Stimulated activated CD4-positive, alpha-beta T cell treated with anti-CD3 and anti-CD28 coated beads, TNF-alpha, amount 100 ng/mL, for 1 hour (primary cell): Measurements from ENCODE around the gene BICRAL.
"Not testable (repeated sequence)": the region's sequence is repeated elsewhere in the genome, so short reads cannot be mapped to it uniquely, and the experiment has no call there.

Experiments used
- DNase-seq, 3 donors: peaks; one replicate each; pipeline ENCODE4 v3.0.0-alpha.2; 2020; ENCODE audit warnings: low read depth in 3 of 3, low spot score in 1 of 3

BICRAL gene

DNA sequence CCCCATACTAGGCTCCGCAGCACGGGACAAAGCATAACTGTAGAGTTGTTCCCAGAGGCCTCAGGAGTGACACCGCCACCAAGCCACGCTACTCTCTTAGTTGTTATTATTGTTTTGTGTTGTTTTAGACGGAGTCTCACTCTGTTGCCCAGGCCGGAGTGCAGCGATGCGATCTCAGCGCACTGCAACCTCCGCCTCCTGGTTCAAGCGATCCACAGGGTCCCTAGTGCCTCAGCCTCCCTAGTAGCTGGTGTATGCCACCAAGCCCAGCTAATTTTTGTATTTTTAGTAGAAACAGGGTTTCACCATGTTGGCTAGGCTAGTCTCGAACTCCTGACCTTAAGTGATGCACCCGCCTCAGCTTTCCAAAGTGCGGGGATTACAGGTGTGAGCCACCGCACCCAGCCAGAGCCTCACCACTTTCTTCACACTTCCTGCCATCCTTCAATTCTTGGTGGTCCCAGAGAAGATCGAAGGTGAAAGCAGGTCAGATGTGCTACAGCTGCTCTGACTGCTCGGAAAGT lies 109.4 kb downstream of the BICRAL start:
- no peak for DNase-seq

GRCh38 chr6:42894041-42894828 lies 112.4 kb downstream of the BICRAL start:
- not testable (repeated sequence) for DNase-seq

GRCh38 chr6:42896178-42896719 lies 114.4 kb downstream of the BICRAL start:
- DNase-seq: no peak

DNA sequence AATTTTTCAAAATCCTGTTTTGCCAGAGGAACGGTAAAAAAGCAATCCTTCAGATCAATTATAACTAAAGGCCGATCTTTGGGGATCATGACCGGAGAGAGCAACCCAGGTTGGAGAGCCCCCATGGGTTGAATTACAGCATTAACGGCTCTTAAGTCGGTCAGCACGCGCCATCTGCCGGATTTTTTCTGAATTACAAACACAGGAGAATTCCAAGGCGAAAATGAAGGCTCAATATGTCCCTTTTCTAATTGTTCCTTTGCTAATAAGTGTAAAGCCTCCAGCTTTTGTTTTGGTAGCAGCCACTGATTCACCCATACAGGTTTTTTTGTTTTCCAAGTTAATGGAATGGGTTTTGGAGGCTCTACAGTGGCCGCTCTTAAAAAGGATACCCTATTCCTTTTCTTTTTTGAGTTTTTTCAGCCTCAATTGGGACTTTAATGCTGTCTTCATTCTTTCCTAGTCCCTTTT lies 117.1 kb downstream of the BICRAL start:
- peak in 2 of 3 donors; percentile 35 to 49 for DNase-seq

GRCh38 chr6:42899871-42900270 lies 118.0 kb downstream of the BICRAL start:
- DNase-seq: no peak

- DNase-seq: peak; percentile 28 to 51 (median 39)
Observed at GRCh38 chr6:42901538-42901957, 119.7 kb downstream of the BICRAL start.

GRCh38 chr6:42902429-42903263 lies 120.8 kb downstream of the BICRAL start:
- DNase-seq: not testable (repeated sequence)

- DNase-seq: no peak
Observed at GRCh38 chr6:42904467-42904866, 122.6 kb downstream of the BICRAL start.

DNA sequence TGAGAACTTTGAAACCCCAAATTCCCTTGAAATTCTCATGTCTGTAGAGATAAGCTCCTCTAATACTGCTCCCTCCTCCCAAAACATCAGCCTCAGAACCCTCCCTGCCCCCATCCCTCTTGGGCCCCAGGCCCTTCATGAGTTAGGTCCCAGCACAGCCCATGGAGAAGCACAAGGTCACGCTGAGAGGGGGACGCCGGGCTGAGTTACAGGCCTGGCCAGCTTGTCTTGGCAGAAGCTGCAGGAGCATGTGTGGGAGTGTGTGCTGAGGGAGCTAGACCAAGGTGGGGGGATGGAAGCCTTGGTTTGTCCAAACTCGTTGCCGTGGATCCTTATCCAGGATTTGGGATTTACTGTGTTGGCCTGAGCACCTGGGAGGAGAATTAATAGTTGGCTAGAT lies 125.5 kb downstream of the BICRAL start:
- no peak for DNase-seq

- DNase-seq: no peak
Observed at GRCh38 chr6:42909835-42910234, 128.0 kb downstream of the BICRAL start.

DNA sequence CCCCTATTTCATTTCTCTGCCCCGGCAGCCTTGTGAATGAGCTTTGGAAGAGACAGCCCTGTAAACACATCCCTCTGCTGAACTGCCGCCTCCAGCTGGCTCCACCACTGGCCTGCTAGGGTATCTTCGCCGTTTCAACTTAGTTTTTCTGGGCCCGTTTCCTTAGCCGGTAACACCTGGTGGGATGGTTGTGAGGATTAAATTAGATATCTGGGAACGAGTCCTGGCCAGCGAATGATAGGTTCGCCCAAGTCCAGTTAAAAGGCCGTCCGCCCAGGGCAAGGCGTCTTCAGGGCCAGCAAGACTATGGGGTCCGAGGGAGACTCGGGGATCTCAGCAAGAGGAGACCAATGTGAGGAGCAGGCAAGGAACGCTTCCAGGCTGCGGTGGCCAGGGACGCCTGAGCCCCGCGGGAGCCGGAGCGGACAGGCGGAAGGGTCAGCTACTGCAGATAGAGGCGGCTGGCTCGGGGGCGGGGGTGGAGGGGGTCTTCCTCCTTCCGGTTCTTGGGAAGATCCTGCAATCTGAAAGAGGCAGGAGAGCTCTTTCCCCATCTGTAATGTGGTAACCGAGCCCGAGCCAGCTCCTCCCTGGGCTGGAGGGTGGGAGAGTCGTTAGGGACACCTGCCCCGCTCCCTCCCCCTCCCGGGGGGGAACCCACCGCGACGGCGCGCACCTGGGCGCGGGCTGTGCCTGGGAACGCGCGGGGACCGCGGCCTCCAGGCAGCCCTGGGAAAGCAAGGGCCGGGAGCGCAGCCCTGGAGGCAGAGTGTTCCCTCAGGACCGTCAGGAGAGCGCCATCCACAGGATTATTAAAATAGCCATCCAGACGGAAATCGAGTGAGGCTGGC lies 129.5 kb downstream of the BICRAL start:
- no peak for DNase-seq

- DNase-seq: no peak
Observed at GRCh38 chr6:42914546-42914945, 132.7 kb downstream of the BICRAL start.

- no peak for DNase-seq
Observed at GRCh38 chr6:42915732-42916131, 133.9 kb downstream of the BICRAL start, which contains the start of gene PTCRA. TSS of gene PTCRA (plus strand) at chr6:42916053. CDS start at chr6:42916070, 17 bp downstream.

- DNase-seq: no peak
Observed at GRCh38 chr6:42916288-42916687, 134.4 kb downstream of the BICRAL start.
